ENCODE data around the gene NUP160.

DNA sequence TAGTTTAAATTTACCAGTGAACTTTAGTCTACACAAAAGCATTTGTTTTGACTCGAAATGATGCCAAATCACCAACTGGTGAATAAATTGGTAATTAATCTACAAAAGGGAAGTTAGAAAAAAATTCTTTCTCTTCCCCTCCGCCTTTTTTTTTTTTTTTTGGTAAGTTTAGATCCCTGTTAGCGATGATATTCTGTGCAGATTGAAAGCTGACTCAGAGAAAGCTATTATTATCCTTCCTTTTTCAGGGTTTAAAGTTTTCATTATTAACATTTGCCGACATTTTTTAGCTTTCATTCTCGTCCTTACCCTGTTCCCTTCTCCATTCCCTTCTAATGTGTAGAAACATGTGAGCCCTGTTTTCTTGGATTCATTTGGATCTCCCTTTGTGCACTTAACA lies 16.8 kb upstream of the NUP160 start:
- no peak for TF ChIP-seq TAF1 (IDR thresholded peaks at IDR 0.05; ENCODE audit: low read depth, low read length)
- TF ChIP-seq POLR2A (IDR thresholded peaks at IDR 0.05; ENCODE audit: low read depth, low read length) = no peak
- TF ChIP-seq POLR2AphosphoS5 (IDR thresholded peaks at IDR 0.05; ENCODE audit: low read depth, low read length) = no peak
